Stomach (tissue), 4 donors: ENCODE measurements around the gene LSAMP.

Experiments
- CTCF ChIP-seq, 7 experiments: fragments of 450-650 bp in 4 of 7; fragments of 200-600 bp in 3 of 7; sonication (generic) in 3 of 7; IDR thresholded peaks; one replicate each; pipeline ENCODE4 v1.5.1; 2016 to 2019; ENCODE audit warnings: antibody characterized with exemption in 7 of 7, control low read depth in 2 of 7, mild to moderate bottlenecking in 1 of 7
- POLR2A ChIP-seq, 4 donors: fragments of 450-650 bp; IDR thresholded peaks; one replicate each; pipeline ENCODE4 v1.6.1; 2016; ENCODE audit warnings: antibody characterized with exemption in 4 of 4, control low read depth in 2 of 4, mild to moderate bottlenecking in 1 of 4, moderate library complexity in 1 of 4
- POLR2AphosphoS5 ChIP-seq, 3 donors: sonication (generic); formaldehyde crosslinking; IDR thresholded peaks; one replicate each; pipeline ENCODE4 v1.6.1; 2016; ENCODE audit warnings: antibody characterized with exemption in 3 of 3

GRCh38 chr3:116318370-116318769, 126.9 kb downstream of the LSAMP start:
- TF ChIP-seq CTCF (IDR thresholded peaks at IDR 0.05) = no peak
- TF ChIP-seq POLR2AphosphoS5 (IDR thresholded peaks at IDR 0.05) = no peak
- no peak for TF ChIP-seq POLR2A (IDR thresholded peaks at IDR 0.05)
